Ovary (tissue), 9 donors: ENCODE measurements around the gene MLPH. TPM values are rescaled to one million over a fixed set of nuclear protein-coding genes. Genes with fewer than 3 reads are reported as not detected.
A peak's percentile ranks its signal among the peaks of the same experiment; 100 is the strongest.

Experiments
- DNase-seq, 5 donors: peaks; one replicate each; pipeline ENCODE4 v3.0.0-alpha.2; 2019 to 2020
- H3K27ac ChIP-seq, 2 donors: fragments of 200-600 bp; one replicate each; pipeline versions ENCODE4 v1.5.1 to v1.8.0; 2019 to 2022
- H3K27me3 ChIP-seq: fragments of 200-600 bp; one replicate; pipeline ENCODE4 v1.8.0; 2022
- H3K36me3 ChIP-seq: fragments of 200-600 bp; sonication (generic); one replicate; pipeline ENCODE4 v1.5.1; 2019
- H3K4me1 ChIP-seq: one replicate; pipeline ENCODE4 v1.8.1; 2013; ENCODE audit warnings: mild to moderate bottlenecking, moderate library complexity; ENCODE audit not compliant: insufficient read depth
- H3K4me3 ChIP-seq: fragments of 200-600 bp; sonication (generic); one replicate; pipeline ENCODE4 v1.5.1; 2017
- H3K9me3 ChIP-seq, 2 donors: fragments of 200-600 bp in 1 of 2; sonication (generic) in 1 of 2; one replicate each; pipeline versions ENCODE4 v1.5.1 to v1.8.1; 2013 to 2019; ENCODE audit warnings: mild to moderate bottlenecking in 1 of 2, moderate library complexity in 1 of 2
- CTCF ChIP-seq, 3 donors: fragments of 450-650 bp in 2 of 3; fragments of 200-600 bp in 1 of 3; IDR thresholded peaks; one replicate each; pipeline versions ENCODE4 v1.5.1 to v1.8.0; 2016 to 2022; ENCODE audit warnings: antibody characterized with exemption in 3 of 3, mild to moderate bottlenecking in 1 of 3
- EP300 ChIP-seq: sonication (generic); formaldehyde crosslinking; IDR thresholded peaks from one replicate; pipeline ENCODE4 v1.6.1; 2017; ENCODE audit warnings: antibody characterized with exemption
- POLR2A ChIP-seq: fragments of 450-650 bp; IDR thresholded peaks from one replicate; pipeline ENCODE4 v1.6.1; 2017; ENCODE audit warnings: antibody characterized with exemption, mild to moderate bottlenecking, moderate library complexity
- WGBS, 3 donors: extraction: QIAGEN DNeasy Blood & Tissue Kit in 1 of 3; methylation state at CpG; one replicate each; pipeline versions ENCODE4 v1.1.5 to v1.1.7; 2013 to 2017; 5-methylcytosine and 5-hydroxymethylcytosine counted together
- intact Hi-C, 4 donors: fragments of 100-400 bp; cut with DNase I; formaldehyde crosslinking; loops; one replicate each; pipeline versions ENCODE4 v1.11.0 to v1.15.1; 2022 to 2023
- polyA plus RNA-seq, 2 donors: library from polyadenylated mRNA; stranded (reverse); fragments of 200-250 nt in 1 of 2; fragments of 350-450 nt in 1 of 2; fragmentation: Illumina TruSeq in 1 of 2; extraction: RNeasy Lipid Tissue Mini Kit (QIAGEN cat#74804) in 1 of 2; gene quantifications; one replicate each; pipeline ENCODE4 v1.2.3, GENCODE V29; 2013 to 2014
- total RNA-seq, 7 donors: library from RNA; depleted of rRNA in 2 of 7; stranded (reverse); fragments of >200 nt in 2 of 7; fragmentation: NEBNext Ultra II Directional in 3 of 7; extraction: Animal tissue kit (Norgen Biotek cat#: 25700) in 3 of 7; gene quantifications; one replicate each; pipeline versions ENCODE4 v1.1.0 to v1.2.4, GENCODE V29; 2016 to 2023
- donor health status: DM: no; HTN: no; CAD: no; lungs with moderate emphysema.
- donor health status: DM: no; HTN: no; CAD: no.
- donor health status: Bipolar disorder and iron deficiency.
- donor health status: DM: yes; HTN: yes; CAD: no.
- donor health status: DM: no; HTN: no; CAD: no.
- donor health status: DM: yes; HTN: yes; CAD: no.

Gene MLPH
- total and polyA plus RNA-seq, 9 donors, result 7.8 to 67.5 (median 23.3) TPM

- WGBS, 3 donors, result 7 to 19% (median 10%) methylated on average over 2 of the region's 2 CpGs
- intact Hi-C loops, result no loop called here
- H3K27ac ChIP-seq, result peak overlapping the region in 1 of 2 donors; percentile 45
- no peaks in the 10 kb centered on the region for H3K36me3 ChIP-seq
- H3K4me1 ChIP-seq, result peaks cover 2% of the 10 kb centered on the region
- peak in 2 of 5 donors; percentile 52 to 57 for DNase-seq
- TF ChIP-seq POLR2A (no peak), CTCF (IDR thresholded peaks at IDR 0.05) (no peak), EP300 (no peak)
- H3K9me3 ChIP-seq, result no peaks in the 10 kb centered on the region
- no peaks in the 10 kb centered on the region for H3K27me3 ChIP-seq
- H3K4me3 ChIP-seq, result no peak overlapping the region
Observed at GRCh38 chr2:237441605-237442274, 45.3 kb upstream of the MLPH start.

- no peak overlapping the region for H3K4me3 ChIP-seq
- H3K9me3 ChIP-seq, result no peaks in the 10 kb centered on the region
- TF ChIP-seq EP300, result no peak
- no peak for TF ChIP-seq POLR2A
- no peak for TF ChIP-seq CTCF (IDR thresholded peaks at IDR 0.05)
- intact Hi-C loops, result no loop called here
- no peak overlapping the region for H3K27ac ChIP-seq
- no peaks in the 10 kb centered on the region for H3K36me3 ChIP-seq
- no peak for DNase-seq
- WGBS, 3 donors, result 45 to 69% (median 64%) methylated on average over 2 of the region's 2 CpGs
- no peaks in the 10 kb centered on the region for H3K27me3 ChIP-seq
- H3K4me1 ChIP-seq, result peaks cover 2% of the 10 kb centered on the region
Observed at GRCh38 chr2:237444071-237444470, 43.0 kb upstream of the MLPH start.

GRCh38 chr2:237445611-237446337 lies 41.3 kb upstream of the MLPH start:
- no peaks in the 10 kb centered on the region for H3K36me3 ChIP-seq
- H3K9me3 ChIP-seq, result no peaks in the 10 kb centered on the region
- peaks cover 6% of the 10 kb centered on the region for H3K4me1 ChIP-seq
- intact Hi-C loops, result no loop called here
- DNase-seq, result peak in 1 of 5 donors; percentile 11
- 89 to 93% (median 92%) methylated on average over 21 to 26 of the region's 26 CpGs for WGBS, 3 donors
- H3K4me3 ChIP-seq, result no peak overlapping the region
- TF ChIP-seq POLR2A (no peak), EP300 (no peak), CTCF (IDR thresholded peaks at IDR 0.05) (no peak)
- no peak overlapping the region for H3K27ac ChIP-seq
- no peaks in the 10 kb centered on the region for H3K27me3 ChIP-seq

GRCh38 chr2:237446338-237446665 lies 40.7 kb upstream of the MLPH start:
- H3K27me3 ChIP-seq, result no peaks in the 10 kb centered on the region
- no peak for DNase-seq
- WGBS, 3 donors, result 71 to 82% (median 72%) methylated on average over 6 of the region's 6 CpGs
- no peaks in the 10 kb centered on the region for H3K36me3 ChIP-seq
- intact Hi-C loops, result no loop called here
- no peak overlapping the region for H3K4me3 ChIP-seq
- TF ChIP-seq POLR2A (no peak), CTCF (IDR thresholded peaks at IDR 0.05) (no peak), EP300 (no peak)
- H3K27ac ChIP-seq, result no peak overlapping the region
- no peaks in the 10 kb centered on the region for H3K9me3 ChIP-seq
- peaks cover 8% of the 10 kb centered on the region for H3K4me1 ChIP-seq
